GM12865 (cell line): ENCODE data around the gene COQ2.
A peak's percentile ranks its signal among the peaks of the same experiment; 100 is the strongest.
"Not testable (repeated sequence)": the region's sequence is repeated elsewhere in the genome, so short reads cannot be mapped to it uniquely, and the experiment has no call there.

ENCODE experiments used
- DNase-seq: peaks from one replicate; pipeline ENCODE4 v3.0.0; 2010; ENCODE audit warnings: low read depth
- H3K4me3 ChIP-seq: 2 replicates; pipeline ENCODE4 v1.5.1; 2011; ENCODE audit warnings: mild to moderate bottlenecking, low read depth, low read length, control low read depth
- CTCF ChIP-seq: IDR thresholded peaks from 2 replicates; pipeline ENCODE4 v1.5.1; 2011; ENCODE audit warnings: low read length, control low read depth, low read depth, inconsistent platforms; ENCODE audit not compliant: insufficient read depth; ENCODE audit errors: missing control alignments

The COQ2 gene

GRCh38 chr4:83281307-83281706 lies 3.3 kb downstream of the COQ2 start:
- no peak for TF ChIP-seq CTCF
- no peak overlapping the region for H3K4me3 ChIP-seq
- DNase-seq: peak; percentile 45

- DNase-seq: peak; percentile 69
- H3K4me3 ChIP-seq: no peak overlapping the region
- no peak for TF ChIP-seq CTCF
Measured at GRCh38 chr4:83276299-83277040, 8.1 kb downstream of the COQ2 start.

GRCh38 chr4:83273926-83274325 lies 10.7 kb downstream of the COQ2 start:
- not testable (repeated sequence) for H3K4me3 ChIP-seq, DNase-seq

- H3K4me3 ChIP-seq: no peak overlapping the region
- no peak for TF ChIP-seq CTCF
- peak; percentile 88 for DNase-seq
Measured at GRCh38 chr4:83272900-83273299, 11.7 kb downstream of the COQ2 start.

GRCh38 chr4:83269256-83269655 lies 15.3 kb downstream of the COQ2 start:
- no peak for TF ChIP-seq CTCF
- H3K4me3 ChIP-seq: no peak overlapping the region
- no peak for DNase-seq

GRCh38 chr4:83268491-83268890 lies 16.1 kb downstream of the COQ2 start:
- DNase-seq: no peak
- no peak for TF ChIP-seq CTCF

GRCh38 chr4:83267830-83268475 lies 16.6 kb downstream of the COQ2 start:
- no peak for TF ChIP-seq CTCF
- H3K4me3 ChIP-seq: no peak overlapping the region

More at GRCh38 chr4:83268491-83268890, 16.1 kb downstream of the COQ2 start:
- no peak overlapping the region for H3K4me3 ChIP-seq

More at GRCh38 chr4:83267830-83268475, 16.6 kb downstream of the COQ2 start:
- peak; percentile 30 for DNase-seq
